NCI-H2196 treated with DMSO at 0.1 percent for 48 hours (cell line): Measurements from ENCODE around the gene SERPINA1.
"Not testable (repeated sequence)": the region's sequence is repeated elsewhere in the genome, so short reads cannot be mapped to it uniquely, and the experiment has no call there.

Source experiments
- DNase-seq: peaks from one replicate; lab custom pipeline; 2025; ENCODE audit not compliant: unreplicated experiment; lab: John Stamatoyannopoulos, UW

The SERPINA1 gene

GRCh38 chr14:94370524-94370910 lies 17.9 kb downstream of the SERPINA1 start:
- DNase-seq, result no peak

- DNase-seq, result not testable (repeated sequence)
These were observed 18.5 kb downstream of the SERPINA1 start for GRCh38 chr14:94369766-94370523.

- DNase-seq, result no peak
These were observed 19.4 kb downstream of the SERPINA1 start for GRCh38 chr14:94368956-94369355.

GRCh38 chr14:94368243-94368590 lies 20.2 kb downstream of the SERPINA1 start:
- DNase-seq, result no peak

- no peak for DNase-seq
These were observed 20.8 kb downstream of the SERPINA1 start for GRCh38 chr14:94367347-94368242.

- DNase-seq, result no peak
These were observed 22.1 kb downstream of the SERPINA1 start, which contains the start of gene SERPINA2 for GRCh38 chr14:94366146-94366915. TSS of gene SERPINA2 (minus strand) at chr14:94366698.

GRCh38 chr14:94365624-94366023 lies 22.8 kb downstream of the SERPINA1 start:
- no peak for DNase-seq

GRCh38 chr14:94364964-94365363 lies 23.4 kb downstream of the SERPINA1 start:
- no peak for DNase-seq

- no peak for DNase-seq
These were observed 24.4 kb downstream of the SERPINA1 start for GRCh38 chr14:94364037-94364436.

- no peak for DNase-seq
These were observed 25.2 kb downstream of the SERPINA1 start for GRCh38 chr14:94363151-94363624.

GRCh38 chr14:94362614-94363133 lies 25.7 kb downstream of the SERPINA1 start:
- DNase-seq, result no peak

GRCh38 chr14:94361682-94362081 lies 26.7 kb downstream of the SERPINA1 start:
- DNase-seq, result no peak

GRCh38 chr14:94360945-94361565 lies 27.3 kb downstream of the SERPINA1 start:
- no peak for DNase-seq

- DNase-seq, result no peak
These were observed 31.2 kb downstream of the SERPINA1 start for GRCh38 chr14:94357166-94357565.

GRCh38 chr14:94356379-94357056 lies 31.9 kb downstream of the SERPINA1 start:
- DNase-seq, result no peak

GRCh38 chr14:94355191-94355794 lies 33.1 kb downstream of the SERPINA1 start:
- no peak for DNase-seq

- no peak for DNase-seq
These were observed 33.7 kb downstream of the SERPINA1 start for GRCh38 chr14:94354638-94355185.

- DNase-seq, result not testable (repeated sequence)
These were observed 34.2 kb downstream of the SERPINA1 start for GRCh38 chr14:94354190-94354589.

GRCh38 chr14:94349276-94349675 lies 39.1 kb downstream of the SERPINA1 start:
- DNase-seq, result no peak
